ENCODE results near the gene PTTG2.

PTTG2 gene

DNA sequence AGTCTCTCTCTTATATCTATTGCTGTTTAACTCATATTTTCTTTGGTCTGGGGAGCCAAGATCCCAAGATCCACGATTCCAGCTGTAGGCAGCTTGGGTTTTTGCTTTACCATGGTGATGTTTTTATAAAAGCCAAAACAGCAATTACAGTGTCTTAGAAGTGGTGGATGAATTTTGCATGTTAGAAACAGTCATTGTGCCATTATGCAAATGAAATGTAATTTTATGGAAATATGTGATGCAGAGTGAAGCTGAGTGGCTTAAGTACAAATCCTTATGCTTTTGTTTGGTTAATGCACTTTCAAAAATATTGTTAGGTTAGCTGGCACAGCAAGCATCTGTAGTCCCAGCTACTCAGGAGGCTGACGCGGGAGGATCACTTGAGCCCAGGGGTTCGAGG, 32.8 kb upstream of the PTTG2 start:
- TF ChIP-seq CTCF (IDR thresholded peaks at IDR 0.05; ENCODE audit: control extremely low read depth, extremely low read depth, low read depth, missing control alignments), result no peak
- POLR2A ChIA-PET, result no interaction called here
- CTCF ChIA-PET, result interaction anchor here (1.0 to 1.5 kb wide), 7 partner anchors 8 to 325 kb away, joined by 3 to 5 read pairs (median 3); no protein-coding TSS in a partner anchor

DNA sequence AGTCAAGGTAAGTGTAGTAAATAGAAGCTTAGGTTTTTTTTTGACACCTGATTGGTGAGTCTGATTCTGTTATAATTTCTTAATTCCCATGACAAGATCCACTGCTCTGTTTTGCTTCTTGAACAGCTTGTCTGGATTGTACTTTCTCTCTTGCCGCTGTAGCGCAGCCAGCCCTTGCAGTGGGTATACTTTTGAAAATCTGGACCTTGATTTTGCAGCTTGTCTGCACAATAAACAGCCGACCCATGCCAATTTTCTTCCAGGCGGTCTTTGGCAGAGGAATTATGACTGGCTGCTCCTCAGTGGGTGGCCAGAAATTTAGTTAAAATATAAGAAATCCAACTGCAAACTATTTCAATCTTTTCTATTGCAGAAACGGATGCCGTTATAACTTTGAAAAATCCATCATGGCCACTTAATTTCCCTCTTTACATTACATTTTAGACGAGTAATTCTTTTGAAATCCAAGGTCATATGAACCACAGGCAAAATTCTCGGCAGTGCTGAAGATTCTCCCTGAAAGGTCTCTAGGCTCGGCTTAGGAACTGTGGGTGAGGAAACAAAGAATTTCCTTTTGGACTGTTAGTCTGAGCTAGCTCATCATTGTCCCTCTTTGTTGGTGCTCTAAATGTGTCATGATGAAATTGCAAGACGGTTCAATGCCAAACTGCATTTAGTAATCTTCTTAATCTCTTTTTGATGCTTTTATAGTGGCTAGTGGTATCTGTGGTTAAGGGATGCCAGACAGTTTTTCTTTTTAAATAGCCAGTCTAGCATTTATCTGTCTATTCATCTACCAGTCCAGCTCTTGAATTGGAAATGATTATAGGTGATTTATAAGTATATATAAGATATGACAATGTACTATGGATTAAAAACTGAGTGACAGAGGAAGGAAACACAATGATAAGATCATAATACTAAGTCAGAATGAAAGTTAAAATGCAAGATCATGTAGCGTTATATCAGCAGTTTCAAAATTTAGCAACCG, 31.5 kb upstream of the PTTG2 start:
- POLR2A ChIA-PET, result no interaction called here
- CTCF ChIA-PET, result interaction anchor here (1.0 to 1.5 kb wide), 5 partner anchors 9 to 326 kb away, joined by 3 to 5 read pairs (median 3); no protein-coding TSS in a partner anchor
- no peak for TF ChIP-seq CTCF (IDR thresholded peaks at IDR 0.05; ENCODE audit: control extremely low read depth, extremely low read depth, low read depth, missing control alignments)
- no peak for DNase-seq (ENCODE audit: extremely low spot score)

More for the DNA sequence above, 32.8 kb upstream of the PTTG2 start:
- no peak for DNase-seq (ENCODE audit: extremely low spot score)

- ChIA-PET POLR2A (no interaction called here), CTCF (no interaction called here)
- TF ChIP-seq CTCF (IDR thresholded peaks at IDR 0.05; ENCODE audit: control extremely low read depth, extremely low read depth, low read depth, missing control alignments), result no peak
- no peak for DNase-seq (ENCODE audit: extremely low spot score)
These were observed 26.1 kb upstream of the PTTG2 start for GRCh38 chr4:37934096-37934495.

- POLR2A ChIA-PET, result no interaction called here
- no peak for TF ChIP-seq CTCF (IDR thresholded peaks at IDR 0.05; ENCODE audit: control extremely low read depth, extremely low read depth, low read depth, missing control alignments)
- no peak for DNase-seq (ENCODE audit: extremely low spot score)
- CTCF ChIA-PET, result interaction anchor here (1.1 kb wide), 1 partner anchor 17 kb away, joined by 3 read pairs; no protein-coding TSS in a partner anchor
These were observed 25.6 kb upstream of the PTTG2 start for GRCh38 chr4:37934609-37935008.

DNA sequence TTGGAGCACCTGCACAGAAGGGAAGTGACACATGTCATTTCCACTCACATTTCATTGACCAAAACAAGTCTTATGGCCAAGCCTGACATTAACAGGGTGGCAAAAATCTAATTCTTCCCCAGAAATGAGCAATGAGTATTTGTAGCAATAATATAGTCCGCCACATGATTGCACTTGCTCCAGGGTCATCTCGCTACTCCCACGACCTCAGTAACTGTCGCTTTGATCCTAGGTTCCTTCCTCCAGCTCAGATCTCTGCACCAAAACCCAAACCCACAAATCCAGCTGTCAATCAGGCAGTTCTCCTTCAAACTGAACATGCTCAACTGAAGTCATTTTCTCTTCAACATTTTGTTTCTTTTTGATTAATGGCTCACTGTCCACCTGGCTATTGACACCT, 25.2 kb upstream of the PTTG2 start:
- DNase-seq (ENCODE audit: extremely low spot score), result no peak
- no peak for TF ChIP-seq CTCF (IDR thresholded peaks at IDR 0.05; ENCODE audit: control extremely low read depth, extremely low read depth, low read depth, missing control alignments)
- ChIA-PET POLR2A (no interaction called here), CTCF (interaction anchor here (1.1 kb wide), 1 partner anchor 17 kb away, joined by 3 read pairs; no protein-coding TSS in a partner anchor)

GRCh38 chr4:37936889-37937498, 23.2 kb upstream of the PTTG2 start:
- TF ChIP-seq CTCF (IDR thresholded peaks at IDR 0.05; ENCODE audit: control extremely low read depth, extremely low read depth, low read depth, missing control alignments), result no peak
- ChIA-PET POLR2A (no interaction called here), CTCF (no interaction called here)
- DNase-seq (ENCODE audit: extremely low spot score), result no peak
